Stimulated activated CD8-positive, alpha-beta memory T cell treated with anti-CD3 and anti-CD28 coated beads, Interleukin-7, amount 100 ng/mL, for 24 hours (primary cell): ENCODE results near the gene HERC6.
"Not testable (repeated sequence)": the region's sequence is repeated elsewhere in the genome, so short reads cannot be mapped to it uniquely, and the experiment has no call there.

Experiments used
- DNase-seq: peaks from one replicate; pipeline ENCODE4 v3.0.0-alpha.2; 2020; ENCODE audit warnings: low read depth

Gene HERC6

GRCh38 chr4:88390128-88390527, 11.5 kb downstream of the HERC6 start:
- no peak for DNase-seq

GRCh38 chr4:88391703-88392102, 13.1 kb downstream of the HERC6 start:
- no peak for DNase-seq

- no peak for DNase-seq
These were observed 18.0 kb downstream of the HERC6 start for GRCh38 chr4:88396681-88397080.

DNA sequence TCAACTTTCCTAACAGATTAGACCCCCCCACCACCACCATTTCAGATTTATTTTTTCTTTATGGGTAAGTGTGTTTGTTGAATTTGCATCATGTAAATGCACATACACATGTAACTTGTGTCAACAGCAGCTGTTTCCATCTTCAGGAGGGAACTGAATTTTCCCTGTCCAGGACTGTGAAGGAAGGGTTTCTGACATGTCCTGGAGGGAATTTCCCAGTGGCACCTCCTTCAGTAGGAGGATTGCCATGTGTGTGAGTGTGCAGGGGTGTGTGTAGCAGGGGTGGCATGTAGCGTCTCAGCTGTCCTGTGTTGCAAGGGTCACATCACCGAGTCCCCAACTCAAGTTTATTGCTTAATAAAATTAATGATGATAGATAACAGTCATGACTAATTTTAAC, 19.7 kb downstream of the HERC6 start:
- DNase-seq: no peak

GRCh38 chr4:88409206-88409605, 30.6 kb downstream of the HERC6 start:
- DNase-seq: no peak

- DNase-seq: no peak
These were observed 31.1 kb downstream of the HERC6 start for GRCh38 chr4:88409789-88410188.

DNA sequence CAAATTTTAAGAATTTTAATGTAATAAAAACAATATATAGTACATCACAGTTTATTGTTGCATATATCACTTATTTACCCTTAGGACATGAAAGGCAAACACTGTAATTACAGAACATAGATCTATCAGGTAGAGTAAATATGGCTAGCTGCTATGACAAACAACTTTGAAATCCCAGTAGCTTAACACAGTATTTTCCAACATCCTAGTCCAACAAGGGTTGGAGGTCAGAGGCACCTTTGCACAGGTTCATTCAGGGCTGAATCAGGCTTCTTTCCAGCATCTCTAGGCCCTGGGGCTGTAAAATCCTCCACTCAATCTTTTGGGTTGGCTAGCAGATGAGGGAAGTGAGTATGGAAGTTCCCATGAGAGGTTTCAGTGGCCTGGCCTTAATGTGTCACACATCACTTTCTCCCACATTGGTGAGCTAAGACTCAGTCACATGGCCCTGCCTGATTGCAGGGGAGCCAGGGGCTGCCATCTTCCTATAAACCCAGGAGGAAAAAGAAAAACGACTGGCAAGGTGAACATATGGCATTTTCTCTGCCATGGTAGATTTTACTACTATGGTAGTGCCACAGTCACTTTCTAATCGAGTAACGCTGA, 32.9 kb downstream of the HERC6 start:
- no peak for DNase-seq

DNA sequence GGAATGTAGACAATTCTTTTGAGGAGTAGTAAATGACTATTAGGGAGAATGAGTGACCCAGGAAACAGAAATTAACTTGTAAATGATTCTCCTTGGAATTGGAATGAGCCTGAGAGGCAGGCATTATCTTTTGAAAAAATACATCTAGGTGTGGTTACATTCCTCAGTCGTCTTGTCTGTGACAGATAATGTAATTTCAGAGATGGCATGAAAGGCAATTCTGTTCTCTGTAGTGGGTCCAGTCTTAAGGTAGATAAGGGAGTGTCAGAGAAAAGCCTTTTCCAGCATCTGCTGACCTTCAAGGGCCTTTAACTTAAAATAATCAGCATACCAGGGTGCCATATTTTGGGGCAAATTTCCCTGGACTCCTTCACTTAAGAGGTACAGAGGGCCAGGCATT, 35.1 kb downstream of the HERC6 start:
- no peak for DNase-seq

DNA sequence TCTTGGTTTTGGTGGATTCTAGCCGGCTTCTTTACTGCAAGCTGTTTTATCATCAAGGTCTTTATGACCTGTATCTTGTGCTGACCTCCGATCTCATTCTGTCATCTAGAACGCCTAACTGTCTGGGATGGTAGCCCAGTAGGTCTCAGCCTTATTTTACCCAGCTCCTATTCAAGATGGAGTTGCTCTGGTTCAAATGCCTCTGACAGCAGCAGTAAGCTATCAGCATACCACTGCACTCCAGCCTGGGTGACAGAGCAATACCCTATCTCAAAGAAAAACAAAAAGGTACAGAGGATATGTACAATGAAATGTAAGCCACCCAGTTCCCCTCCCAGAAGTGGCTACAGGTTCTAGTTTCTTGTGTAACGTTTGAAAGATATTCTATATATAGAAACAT, 36.1 kb downstream of the HERC6 start:
- DNase-seq: no peak

DNA sequence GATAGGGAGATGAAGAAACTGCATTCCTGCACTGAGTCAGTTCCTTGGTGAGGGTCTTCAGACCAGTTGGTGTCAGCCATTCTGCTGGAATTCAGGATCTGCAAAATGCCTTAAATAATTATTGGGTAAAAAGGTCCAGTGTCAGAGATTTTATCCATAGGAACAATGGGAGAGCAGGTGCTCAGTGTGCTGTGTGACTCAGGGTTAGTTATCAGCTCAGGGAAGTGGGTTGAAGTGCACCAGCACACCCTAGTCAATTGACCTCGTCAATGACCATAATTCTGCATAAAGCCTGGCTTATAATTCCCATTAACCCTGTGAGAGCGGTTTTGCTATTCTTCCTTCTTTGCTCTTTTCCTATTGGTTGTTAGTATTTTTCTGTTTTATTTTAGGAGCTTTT, 37.3 kb downstream of the HERC6 start:
- no peak for DNase-seq

GRCh38 chr4:88418411-88418810, 39.8 kb downstream of the HERC6 start:
- no peak for DNase-seq

DNA sequence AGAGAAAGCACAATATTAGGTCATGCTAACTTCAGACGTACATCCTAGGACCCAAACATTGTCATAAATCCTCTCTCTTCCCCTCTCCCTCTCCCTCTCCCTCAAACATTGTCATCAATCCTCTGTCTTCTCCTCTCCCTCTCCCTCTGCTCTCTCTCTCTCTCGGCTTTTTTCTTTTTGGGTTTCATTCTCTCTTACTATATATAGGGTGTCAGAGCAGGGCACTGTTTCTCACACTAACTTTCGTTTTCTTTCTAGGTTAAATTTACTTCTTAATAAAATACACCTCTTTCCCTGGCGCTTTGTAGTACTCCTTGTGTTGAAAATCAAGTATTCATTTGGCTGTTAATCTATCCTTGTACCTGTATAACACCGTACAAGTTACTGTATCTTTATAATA, 41.2 kb downstream of the HERC6 start:
- no peak for DNase-seq

- DNase-seq: no peak
These were observed 42.2 kb downstream of the HERC6 start for GRCh38 chr4:88420844-88421243.

DNA sequence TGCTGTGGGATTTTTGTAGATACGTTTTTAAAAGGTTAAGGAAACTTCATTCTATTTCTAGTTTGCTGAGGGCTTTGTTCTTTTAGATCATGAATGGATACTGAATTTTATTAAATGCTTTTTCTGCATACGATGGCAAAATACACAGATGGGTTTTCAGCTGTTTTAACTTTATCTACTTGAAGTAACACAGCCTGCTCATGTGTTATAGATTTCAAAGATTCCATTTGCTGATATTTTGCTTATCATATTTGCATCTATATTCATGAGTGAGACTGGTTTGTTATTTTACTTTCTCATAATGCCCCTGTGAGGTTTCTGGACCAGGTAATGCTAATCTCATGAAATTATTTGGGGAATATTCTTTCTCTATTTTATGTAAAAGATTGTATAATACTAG, 43.8 kb downstream of the HERC6 start:
- no peak for DNase-seq

GRCh38 chr4:88429401-88429800, 50.7 kb downstream of the HERC6 start:
- DNase-seq: no peak

- no peak for DNase-seq
These were observed 57.5 kb downstream of the HERC6 start for GRCh38 chr4:88435987-88436693.

GRCh38 chr4:88437873-88438272, 59.2 kb downstream of the HERC6 start:
- DNase-seq: not testable (repeated sequence)

DNA sequence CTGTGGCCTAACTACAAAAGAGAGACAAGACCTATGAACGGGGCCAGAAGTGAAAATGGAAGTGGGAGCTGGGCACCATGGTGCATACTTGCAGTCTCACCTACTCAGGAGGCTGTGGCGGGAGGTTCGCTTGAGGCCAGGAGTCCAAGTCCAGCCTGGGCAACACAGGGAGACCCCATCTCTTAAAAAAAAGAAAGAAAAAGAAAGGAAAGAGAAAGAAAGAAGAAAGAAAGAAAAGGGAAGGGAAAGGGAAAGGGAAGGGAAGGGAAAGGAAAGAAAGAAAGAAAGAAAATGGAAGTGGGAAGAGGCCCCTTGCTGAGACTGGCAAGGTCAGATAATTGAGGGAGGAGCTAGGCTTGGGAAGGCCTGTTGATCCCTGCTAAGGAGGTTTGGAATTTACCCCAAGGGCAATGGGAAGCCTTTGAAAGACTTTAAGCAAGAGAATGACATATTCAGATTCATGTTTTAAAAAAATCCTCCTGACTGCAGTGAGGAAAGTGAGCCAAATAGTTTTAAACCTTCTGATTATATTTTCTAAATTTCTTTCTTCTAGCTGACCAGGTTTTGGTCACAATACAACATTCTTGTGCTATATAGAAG, 60.6 kb downstream of the HERC6 start:
- no peak for DNase-seq

- DNase-seq: no peak
These were observed 61.5 kb downstream of the HERC6 start for GRCh38 chr4:88440146-88440545.

DNA sequence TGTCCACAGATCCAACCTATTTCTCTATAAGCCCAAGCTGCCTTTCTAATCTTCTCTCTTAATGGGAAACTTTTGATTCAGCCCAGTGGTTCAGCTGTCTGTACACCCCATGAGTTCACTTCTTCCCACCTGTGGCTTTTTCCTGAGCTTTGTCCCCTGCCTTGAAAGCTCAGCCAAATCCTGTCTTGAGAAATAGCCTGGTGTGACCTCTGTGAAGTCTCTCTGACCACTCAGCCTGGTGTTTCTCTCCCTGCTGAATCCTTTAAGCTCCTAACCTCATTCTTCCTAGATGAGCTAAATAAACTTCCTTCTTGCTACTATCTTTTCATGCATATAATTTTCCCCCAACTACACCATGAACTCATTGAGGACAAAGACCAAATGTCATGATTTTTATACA, 63.0 kb downstream of the HERC6 start:
- no peak for DNase-seq

GRCh38 chr4:88442689-88443191, 64.1 kb downstream of the HERC6 start:
- no peak for DNase-seq

- no peak for DNase-seq
These were observed 64.8 kb downstream of the HERC6 start for GRCh38 chr4:88443486-88443885.

GRCh38 chr4:88445252-88445651, 66.6 kb downstream of the HERC6 start:
- no peak for DNase-seq

DNA sequence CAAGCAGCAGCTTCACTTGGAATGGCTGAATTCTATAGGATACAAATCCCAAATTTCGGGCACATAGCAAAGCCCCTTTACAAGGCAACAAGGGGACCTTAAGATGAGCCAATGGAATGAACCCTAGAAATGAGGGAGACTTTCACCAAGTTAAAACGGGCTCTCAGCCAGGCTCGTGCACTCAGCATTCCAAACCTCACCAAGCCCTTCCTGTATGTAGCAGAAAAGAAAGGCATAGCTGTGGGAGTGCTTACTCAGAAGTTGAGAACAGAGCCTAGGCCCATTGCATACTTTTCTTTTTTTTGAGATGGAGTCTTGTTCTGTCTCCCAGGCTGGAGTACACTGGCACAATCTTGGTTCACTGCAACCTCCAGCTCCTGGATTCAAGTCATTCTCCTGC, 67.5 kb downstream of the HERC6 start:
- no peak for DNase-seq
